Measurements from ENCODE around the gene MFRP. TPM values are rescaled to one million over a fixed set of nuclear protein-coding genes. Genes with fewer than 3 reads are reported as not detected.

Gene MFRP
- total RNA-seq, 1 experiment from 2014 or later, result not detected

- POLR2A ChIA-PET, result no interaction called here
- in situ Hi-C loops (cut with HindIII; ENCODE audit: low pct_unique_long_range_greater_than_20kb, low sequenced_read_pairs), result no loop called here
- CTCF ChIA-PET, result interaction anchor here (2.1 kb wide), 1 partner anchor 38 kb away, joined by 6 read pairs; no protein-coding TSS in a partner anchor
- BruUV-seq (replicated peaks), result no TSS peak
- intact Hi-C loops (cut with micrococcal nuclease; ENCODE audit: unreplicated experiment), result loop anchor here (5.0 kb wide), 1 partner anchor 36 kb away; no protein-coding TSS in a partner anchor
- Histone ChIP-seq H3K4me3 (ENCODE audit: low read depth in 2 of 2, low read length in 2 of 2) (peak overlapping the region; percentile 84 to 95; a peak in 3 of 4 replicates), H3K9me3 (ENCODE audit: control insufficient read depth, insufficient read depth, low read depth, low read length) (no peaks in the 10 kb centered on the region), H3K4me1 (ENCODE audit: control insufficient read depth, insufficient read depth, low read length) (peaks cover 40% of the 10 kb centered on the region), H3K27me3 (ENCODE audit: control insufficient read depth, insufficient read depth, low read length) (no peaks in the 10 kb centered on the region), H3K27ac (ENCODE audit: low read length) (peak overlapping the region; percentile 98), H3K36me3 (ENCODE audit: control insufficient read depth, insufficient read depth, low read length) (no peaks in the 10 kb centered on the region)
- TF ChIP-seq CTCF (IDR thresholded peaks at IDR 0.05), result no peak
- DNase-seq (ENCODE audit: low read depth, low spot score), result no peak
- no peak for ATAC-seq
Measured at GRCh38 chr11:119335655-119336543, 10.6 kb downstream of the MFRP start.

- H3K27me3 ChIP-seq (ENCODE audit: control insufficient read depth, insufficient read depth, low read length), result no peaks in the 10 kb centered on the region
- no TSS peak for BruUV-seq (replicated peaks)
- POLR2A ChIA-PET, result interaction anchor here (0.6 kb wide), 1 partner anchor 302 kb away, joined by 10 read pairs; no protein-coding TSS in a partner anchor
- no peaks in the 10 kb centered on the region for H3K9me3 ChIP-seq (ENCODE audit: control insufficient read depth, insufficient read depth, low read depth, low read length)
- peak overlapping the region; percentile 98 for H3K27ac ChIP-seq (ENCODE audit: low read length)
- CTCF ChIA-PET, result interaction anchor here (2.1 kb wide), 1 partner anchor 39 kb away, joined by 6 read pairs; no protein-coding TSS in a partner anchor
- TF ChIP-seq REST (IDR thresholded peaks at IDR 0.05; ENCODE audit: insufficient read depth in 1 of 2, low read depth in 2 of 2, low read length in 1 of 2) (no peak), CTCF (IDR thresholded peaks at IDR 0.05) (no peak), SIN3A (IDR thresholded peaks at IDR 0.05; ENCODE audit: borderline replicate concordance, insufficient read depth, low read depth, low read length) (no peak), POLR2AphosphoS5 (IDR thresholded peaks at IDR 0.05; ENCODE audit: low read depth, low read length) (no peak), TCF7L2 (IDR thresholded peaks at IDR 0.05; ENCODE audit: low read depth, low read length) (no peak)
- peak overlapping the region; percentile 84 to 95 for H3K4me3 ChIP-seq (ENCODE audit: low read depth in 2 of 2, low read length in 2 of 2)
- intact Hi-C loops (cut with micrococcal nuclease; ENCODE audit: unreplicated experiment) (loop anchor here (5.0 kb wide), 1 partner anchor 37 kb away; no protein-coding TSS in a partner anchor), in situ Hi-C loops (cut with HindIII; ENCODE audit: low pct_unique_long_range_greater_than_20kb, low sequenced_read_pairs) (no loop called here)
- ATAC-seq, result no peak
- H3K4me1 ChIP-seq (ENCODE audit: control insufficient read depth, insufficient read depth, low read length), result peaks cover 40% of the 10 kb centered on the region
- no peak for DNase-seq (ENCODE audit: low read depth, low spot score)
- H3K36me3 ChIP-seq (ENCODE audit: control insufficient read depth, insufficient read depth, low read length), result no peaks in the 10 kb centered on the region
Measured at GRCh38 chr11:119335091-119335654, 11.3 kb downstream of the MFRP start.
